Fibroblast of the conjunctiva (primary cell): Measurements from ENCODE around the gene HUWE1.
A peak's percentile ranks its signal among the peaks of the same experiment; 100 is the strongest.

Source experiments
- DNase-seq: peaks from one replicate; pipeline ENCODE4 v3.0.0-alpha.2; 2010; ENCODE audit warnings: low read depth

HUWE1 gene

GRCh38 chrX:53684415-53685192, 1.9 kb downstream of the HUWE1 start:
- DNase-seq = no peak

GRCh38 chrX:53683556-53684414, 2.7 kb downstream of the HUWE1 start:
- peak; percentile 97 for DNase-seq

GRCh38 chrX:53682885-53683555, 3.5 kb downstream of the HUWE1 start:
- peak; percentile 20 for DNase-seq

- no peak for DNase-seq
Observed at GRCh38 chrX:53681661-53682060, 4.9 kb downstream of the HUWE1 start.

- no peak for DNase-seq
Observed at GRCh38 chrX:53678667-53679066, 7.9 kb downstream of the HUWE1 start.

- no peak for DNase-seq
Observed at GRCh38 chrX:53677286-53677685, 9.2 kb downstream of the HUWE1 start.

- DNase-seq = no peak
Observed at GRCh38 chrX:53674581-53674980, 11.9 kb downstream of the HUWE1 start.

- DNase-seq = no peak
Observed at GRCh38 chrX:53669258-53669657, 17.3 kb downstream of the HUWE1 start.

- DNase-seq = no peak
Observed at GRCh38 chrX:53666171-53666570, 20.3 kb downstream of the HUWE1 start.

- no peak for DNase-seq
Observed at GRCh38 chrX:53660004-53660403, 26.5 kb downstream of the HUWE1 start.

- DNase-seq = no peak
Observed at GRCh38 chrX:53659039-53659438, 27.5 kb downstream of the HUWE1 start.

- no peak for DNase-seq
Observed at GRCh38 chrX:53656845-53657244, 29.7 kb downstream of the HUWE1 start.

GRCh38 chrX:53654376-53654775, 32.1 kb downstream of the HUWE1 start:
- DNase-seq = no peak

- DNase-seq = no peak
Observed at GRCh38 chrX:53644751-53645150, 41.8 kb downstream of the HUWE1 start.

GRCh38 chrX:53642337-53642736, 44.2 kb downstream of the HUWE1 start:
- DNase-seq = no peak

- no peak for DNase-seq
Observed at GRCh38 chrX:53639257-53639656, 47.3 kb downstream of the HUWE1 start.

- DNase-seq = no peak
Observed at GRCh38 chrX:53637479-53637878, 49.0 kb downstream of the HUWE1 start.

GRCh38 chrX:53631156-53631555, 55.4 kb downstream of the HUWE1 start:
- no peak for DNase-seq

GRCh38 chrX:53630261-53630660, 56.3 kb downstream of the HUWE1 start:
- no peak for DNase-seq

GRCh38 chrX:53622431-53622830, 64.1 kb downstream of the HUWE1 start:
- no peak for DNase-seq

GRCh38 chrX:53621418-53621986, 65.0 kb downstream of the HUWE1 start:
- no peak for DNase-seq

- no peak for DNase-seq
Observed at GRCh38 chrX:53616946-53617345, 69.6 kb downstream of the HUWE1 start.
